Measurements from ENCODE around the gene ANKRD52. TPM values are rescaled to one million over a fixed set of nuclear protein-coding genes. Genes with fewer than 3 reads are reported as not detected.

ANKRD52 gene
- total RNA-seq, 2 experiments from 2014 or later = 23.9 to 30.8 TPM

- DNase-seq (peak in 4 of 14 experiments; percentile 6 to 44 (median 8)), ATAC-seq (ENCODE audit: poor library complexity) (peak; percentile 12)
- H3K36me3 ChIP-seq (ENCODE audit: insufficient read depth, low read length) = peaks cover 32% of the 10 kb centered on the region
- H3K9me3 Mint-ChIP-seq = no peaks in the 10 kb centered on the region
- intact Hi-C loops (cut with DNase I, micrococcal nuclease) = loop anchor here (1.0 to 5.0 kb wide), 9 partner anchors 28 to 446 kb away; partner anchors contain the start of genes MYL6B (in 2 of the 2), GDF11 (in 1 of the 2) and ZC3H10 (in 1 of the 2)
- H3K27me3 Mint-ChIP-seq = peaks cover 5% of the 10 kb centered on the region
- TF ChIP-seq CTCF (IDR thresholded peaks at IDR 0.05) = no peak
- H3K4me3 Mint-ChIP-seq = peak overlapping the region; percentile 96
- H3K27ac ChIP-seq (ENCODE audit: low read depth in 1 of 2, low read length in 2 of 2) = peak overlapping the region; percentile 65 to 75
- H3K4me1 Mint-ChIP-seq (ENCODE audit: low read depth) = peaks cover 46% of the 10 kb centered on the region
- CTCF ChIA-PET = interaction anchor here (0.7 to 4.7 kb wide), 17 partner anchors 8 to 145 kb away, joined by 3 to 138 read pairs (median 9); partner anchors contain the start of genes ANKRD52, ESYT1, MYL6B and RPL41
- peaks cover 33% of the 10 kb centered on the region for H3K4me1 ChIP-seq (ENCODE audit: insufficient read depth, low read length)
- POLR2A ChIA-PET = interaction anchor here (0.6 to 4.1 kb wide), 21 partner anchors 11 to 499 kb away, joined by 3 to 116 read pairs (median 9); partner anchors contain the start of genes ANKRD52, COQ10A, ESYT1 and MYL6
- H3K9me3 ChIP-seq (ENCODE audit: control insufficient read depth in 1 of 2, insufficient read depth in 1 of 2, low read length in 2 of 2) = no peaks in the 10 kb centered on the region
- H3K27ac Mint-ChIP-seq = peak overlapping the region; percentile 99
- H3K36me3 Mint-ChIP-seq (ENCODE audit: low read depth) = peaks cover 62% of the 10 kb centered on the region
- peak overlapping the region; percentile 96 for H3K4me3 ChIP-seq (ENCODE audit: low read length)
- H3K27me3 ChIP-seq (ENCODE audit: control insufficient read depth in 1 of 2, insufficient read depth in 2 of 2, low read length in 2 of 2) = no peaks in the 10 kb centered on the region
Observed at GRCh38 chr12:56188778-56189098, 69.4 kb downstream of the ANKRD52 start.

- DNase-seq (peak in 3 of 14 experiments; percentile 19 to 37 (median 25)), ATAC-seq (ENCODE audit: poor library complexity) (no peak)
- Histone ChIP-seq H3K27ac (ENCODE audit: low read depth in 1 of 2, low read length in 2 of 2) (peak overlapping the region; percentile 65 to 75), H3K9me3 (ENCODE audit: control insufficient read depth in 1 of 2, insufficient read depth in 1 of 2, low read length in 2 of 2) (no peaks in the 10 kb centered on the region), H3K4me1 (ENCODE audit: insufficient read depth, low read length) (peaks cover 33% of the 10 kb centered on the region), H3K36me3 (ENCODE audit: insufficient read depth, low read length) (peaks cover 37% of the 10 kb centered on the region), H3K27me3 (ENCODE audit: control insufficient read depth in 1 of 2, insufficient read depth in 2 of 2, low read length in 2 of 2) (no peaks in the 10 kb centered on the region), H3K4me3 (ENCODE audit: low read length) (peak overlapping the region; percentile 96)
- H3K4me1 Mint-ChIP-seq (ENCODE audit: low read depth) = peaks cover 44% of the 10 kb centered on the region
- ChIA-PET POLR2A (interaction anchor here (0.7 to 4.1 kb wide), 16 partner anchors 12 to 450 kb away, joined by 3 to 116 read pairs (median 10); partner anchors contain the start of genes COQ10A, ESYT1, MYL6 and MYL6B), CTCF (interaction anchor here (0.6 to 4.7 kb wide), 8 partner anchors 13 to 83 kb away, joined by 3 to 138 read pairs (median 20); partner anchors contain the start of genes ESYT1, MYL6B, RPL41 and ZC3H10)
- peak overlapping the region; percentile 99 for H3K27ac Mint-ChIP-seq
- peaks cover 65% of the 10 kb centered on the region for H3K36me3 Mint-ChIP-seq (ENCODE audit: low read depth)
- peak overlapping the region; percentile 96 for H3K4me3 Mint-ChIP-seq
- peaks cover 5% of the 10 kb centered on the region for H3K27me3 Mint-ChIP-seq
- intact Hi-C loops (cut with DNase I, micrococcal nuclease) = loop anchor here (1.0 to 5.0 kb wide), 9 partner anchors 27 to 446 kb away; partner anchors contain the start of genes MYL6B (in 2 of the 2), GDF11 (in 1 of the 2) and ZC3H10 (in 1 of the 2)
- TF ChIP-seq CTCF (IDR thresholded peaks at IDR 0.05) = no peak
- H3K9me3 Mint-ChIP-seq = no peaks in the 10 kb centered on the region
Observed at GRCh38 chr12:56188131-56188777, 69.9 kb downstream of the ANKRD52 start.

Other genes starting within 250 kb of the ANKRD52 start
- gene IKZF4, start 237.3 kb downstream of the ANKRD52 start, total RNA-seq = 1 to 10 TPM; 2.5 to 5.0 TPM
- 100 to 1,000 TPM; 118 to 126 TPM for gene RPS26, start 216.5 kb downstream of the ANKRD52 start, total RNA-seq
- under 1 TPM; 0.22 to 0.47 TPM for gene ERBB3, start 178.2 kb downstream of the ANKRD52 start, total RNA-seq
- gene PA2G4, start 153.8 kb downstream of the ANKRD52 start, total RNA-seq = 10 to 100 TPM; 51.0 to 61.0 TPM
- gene RPL41, start 141.8 kb downstream of the ANKRD52 start, total RNA-seq = 1,000 to 10,000 TPM; 5,865 to 5,989 TPM
- gene ZC3H10, start 140.1 kb downstream of the ANKRD52 start, total RNA-seq = 1 to 10 TPM; 6.3 to 8.9 TPM
- 10 to 100 TPM; 88.5 to 90.3 TPM for gene ESYT1, start 130.1 kb downstream of the ANKRD52 start, total RNA-seq
- 1 to 10 TPM; 6.2 to 6.4 TPM for gene MYL6B, start 105.8 kb downstream of the ANKRD52 start, total RNA-seq
- 100 to 1,000 TPM; 670 to 673 TPM for gene MYL6, start 100.0 kb downstream of the ANKRD52 start, total RNA-seq
- gene SMARCC2, start 68.9 kb downstream of the ANKRD52 start, total RNA-seq = 100 to 1,000 TPM; 104 to 109 TPM
- 10 to 100 TPM; 28.0 to 32.4 TPM for gene RNF41, start 36.5 kb downstream of the ANKRD52 start, total RNA-seq
- 1 to 10 TPM; 7.6 to 9.1 TPM for gene NABP2, start 34.0 kb downstream of the ANKRD52 start, total RNA-seq
- under 1 TPM in 1 of 2 experiments, not detected in 1; 0.33 TPM for gene SLC39A5, start 28.3 kb downstream of the ANKRD52 start, total RNA-seq
- gene COQ10A, start 8.6 kb upstream of the ANKRD52 start, total RNA-seq = 10 to 100 TPM; 27.6 to 29.2 TPM
- 100 to 1,000 TPM; 139 to 145 TPM for gene CS, start 41.9 kb upstream of the ANKRD52 start, total RNA-seq
- 10 to 100 TPM; 30.5 to 33.4 TPM for gene CNPY2, start 57.6 kb upstream of the ANKRD52 start, total RNA-seq
- 100 to 1,000 TPM; 104 to 107 TPM for gene PAN2, start 75.6 kb upstream of the ANKRD52 start, total RNA-seq
- gene IL23A, start 80.5 kb upstream of the ANKRD52 start, total RNA-seq = 10 to 100 TPM; 25.2 to 27.5 TPM
- 100 to 1,000 TPM; 114 to 125 TPM for gene STAT2, start 101.7 kb upstream of the ANKRD52 start, total RNA-seq
- not detected for gene APOF, start 104.5 kb upstream of the ANKRD52 start, total RNA-seq
- gene TIMELESS, start 191.0 kb upstream of the ANKRD52 start, total RNA-seq = 1 to 10 TPM; 3.0 to 3.1 TPM
- gene MIP, start 196.3 kb upstream of the ANKRD52 start, total RNA-seq = not detected
- gene SPRYD4, start 210.2 kb upstream of the ANKRD52 start, total RNA-seq = 1 to 10 TPM; 7.4 to 7.9 TPM
- gene GLS2, start 229.8 kb upstream of the ANKRD52 start, total RNA-seq = 1 to 10 TPM; 1.6 to 2.2 TPM